GM19395 (cell line): ENCODE measurements around the gene CNPPD1.
"Not testable (repeated sequence)": the region's sequence is repeated elsewhere in the genome, so short reads cannot be mapped to it uniquely, and the experiment has no call there.

Source experiments
- ATAC-seq: cut with Tn5 transposase; IDR thresholded peaks from one replicate; pipeline ENCODE4 v1.9.1; 2021; ENCODE audit warnings: mild to moderate bottlenecking, moderate library complexity; ENCODE audit not compliant: unreplicated experiment

Gene CNPPD1

DNA sequence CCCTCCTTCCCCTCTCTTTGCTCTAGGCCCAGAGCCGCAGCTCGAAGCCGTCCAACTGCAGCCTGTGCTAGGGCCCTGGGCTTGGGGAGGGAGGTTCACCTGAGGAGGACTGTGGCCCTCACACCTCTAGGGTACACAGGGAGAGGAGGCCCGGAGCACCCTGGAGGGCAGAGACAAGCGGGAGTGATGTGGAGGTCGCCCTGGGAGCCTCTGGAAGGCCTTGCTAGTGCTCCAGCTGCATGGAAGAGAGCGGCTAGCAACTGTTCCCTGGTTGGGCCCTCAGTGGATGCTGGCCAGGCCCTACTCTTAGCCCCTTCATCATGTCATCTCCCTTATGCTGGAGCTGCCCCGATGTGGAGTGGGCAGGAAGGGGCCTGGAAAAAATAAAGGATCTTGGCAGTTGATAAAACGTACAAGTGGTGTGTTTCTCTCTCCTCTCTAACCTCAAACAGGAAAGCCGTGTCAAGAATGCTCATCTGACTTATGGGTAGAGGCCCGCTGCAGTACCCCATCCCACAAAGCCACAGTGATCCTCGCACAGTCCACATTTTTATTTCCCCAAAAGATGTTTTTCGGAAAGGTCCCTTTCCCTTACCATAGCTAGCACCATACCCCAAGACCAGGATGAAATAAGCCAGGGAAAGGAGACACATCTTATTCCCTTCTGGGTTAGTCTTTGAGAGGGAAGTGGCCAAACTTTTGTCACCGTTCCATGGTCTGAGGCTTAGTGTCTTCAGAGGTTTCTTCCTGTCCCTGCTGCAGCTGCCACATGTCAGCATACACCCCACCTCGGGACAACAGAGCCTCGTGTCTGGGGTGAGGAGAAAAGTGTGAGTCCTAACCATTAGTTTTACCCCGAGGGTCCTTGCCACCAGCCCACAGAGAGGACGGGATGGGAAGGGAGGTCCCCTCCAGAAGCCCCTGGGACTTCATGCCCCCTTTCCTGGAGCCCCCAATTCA, 32.8 kb upstream of the CNPPD1 start:
- ATAC-seq: no peak

DNA sequence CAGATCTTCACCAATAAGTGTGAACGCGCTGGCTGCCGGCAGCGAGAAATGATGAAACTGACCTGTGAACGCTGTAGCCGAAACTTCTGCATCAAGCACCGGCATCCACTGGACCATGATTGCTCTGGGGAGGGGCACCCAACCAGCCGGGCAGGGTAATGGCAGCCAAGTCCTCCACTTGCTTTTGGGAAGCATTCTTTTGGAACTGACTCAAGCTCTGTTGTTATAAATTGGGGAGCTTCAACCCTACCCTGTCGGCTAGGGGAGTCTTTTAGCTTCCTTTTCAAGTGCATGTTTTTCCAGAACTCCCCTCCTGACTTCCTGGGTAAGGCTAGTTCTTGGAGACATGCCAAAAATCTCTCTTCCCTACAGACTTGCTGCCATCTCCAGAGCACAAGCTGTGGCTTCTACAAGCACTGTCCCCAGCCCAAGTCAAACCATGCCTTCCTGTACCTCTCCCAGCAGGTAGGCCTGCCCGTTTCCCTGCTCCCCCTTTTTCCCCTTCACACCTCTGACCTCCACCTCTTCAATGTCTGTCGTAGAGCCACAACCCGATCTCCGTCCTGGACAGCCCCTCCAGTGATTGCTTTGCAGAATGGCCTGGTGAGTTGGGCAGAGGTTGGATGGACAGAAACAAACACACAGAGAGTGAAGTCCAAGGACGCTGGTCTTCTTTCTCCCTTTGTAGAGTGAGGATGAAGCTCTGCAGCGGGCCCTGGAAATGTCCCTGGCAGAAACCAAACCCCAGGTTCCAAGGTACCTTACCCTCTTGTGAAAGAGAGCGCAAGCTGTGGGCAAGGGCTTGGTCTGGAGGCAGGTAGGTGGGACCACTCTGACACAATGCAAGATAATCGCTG, 31.4 kb upstream of the CNPPD1 start:
- no peak for ATAC-seq

DNA sequence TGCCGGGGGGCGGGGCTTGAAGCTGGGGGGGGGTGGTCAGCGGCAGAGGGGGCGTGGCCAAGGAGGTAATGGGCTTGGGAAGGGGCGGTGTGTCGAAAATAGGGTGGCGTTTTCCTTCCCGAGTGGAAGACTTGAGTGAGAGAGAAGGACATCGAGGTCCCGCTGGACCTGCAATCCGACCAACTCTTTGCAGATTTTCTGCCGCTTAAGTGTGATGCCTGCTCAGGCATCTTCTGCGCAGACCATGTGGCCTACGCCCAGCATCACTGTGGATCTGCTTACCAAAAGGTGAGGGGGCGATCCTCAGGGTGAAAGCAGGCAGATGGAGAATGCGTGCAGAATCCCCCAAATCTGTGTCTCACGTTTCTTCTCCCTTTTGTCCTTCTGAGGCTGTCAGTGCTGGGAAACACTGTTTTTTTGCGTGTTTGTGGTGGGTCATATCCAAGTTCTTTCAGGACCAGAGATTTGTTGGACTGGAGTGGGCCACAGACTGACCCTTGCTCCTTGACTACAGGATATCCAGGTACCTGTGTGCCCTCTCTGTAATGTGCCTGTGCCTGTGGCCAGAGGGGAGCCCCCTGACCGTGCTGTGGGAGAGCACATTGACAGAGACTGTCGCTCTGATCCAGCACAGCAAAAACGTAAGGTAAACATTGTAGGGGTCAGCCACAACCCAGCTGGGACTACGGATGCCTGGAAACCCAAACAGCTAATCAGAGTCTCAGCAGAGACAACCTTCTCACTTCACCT, 30.6 kb upstream of the CNPPD1 start:
- no peak for ATAC-seq

DNA sequence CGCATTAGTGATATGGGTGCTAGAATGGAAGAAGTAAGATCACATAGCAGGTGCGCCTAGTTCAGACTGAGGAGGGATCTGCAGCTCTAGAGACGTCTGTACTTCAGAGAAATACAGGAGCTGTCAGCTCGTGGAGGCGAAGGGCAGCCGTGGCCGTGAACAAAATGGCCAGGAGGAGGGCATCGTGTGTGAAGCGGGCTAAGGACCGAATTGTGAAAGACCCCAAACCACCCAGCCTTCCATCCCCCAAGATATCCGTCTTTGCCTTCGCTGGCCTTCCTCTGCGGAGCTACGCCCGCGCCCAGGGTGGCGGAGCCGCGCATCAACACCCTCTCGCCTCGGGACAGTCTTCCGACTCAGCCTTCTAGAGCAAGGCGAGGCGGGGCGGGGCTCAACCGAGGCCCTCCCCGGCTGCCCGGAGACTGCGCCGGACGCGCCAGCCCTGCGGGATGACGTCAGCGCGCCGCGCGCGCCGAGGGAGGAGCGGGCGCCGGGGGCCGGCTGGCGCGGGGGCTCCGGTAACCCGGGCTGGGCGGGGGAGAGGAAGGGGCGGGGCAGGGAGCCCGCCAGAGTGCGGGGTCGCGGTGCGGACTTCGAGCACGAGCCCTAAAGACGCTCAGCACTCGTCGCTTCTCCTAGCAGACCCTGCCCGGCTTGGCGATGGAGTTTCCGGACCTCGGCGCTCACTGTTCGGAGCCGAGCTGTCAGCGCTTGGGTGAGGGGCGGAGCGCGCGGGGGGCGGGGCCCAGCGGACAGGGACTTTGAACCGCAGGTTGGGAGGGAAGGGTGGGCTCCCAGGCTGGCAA, 29.8 kb upstream of the CNPPD1 start, which contains the start of gene ZFAND2B:
TSS of gene ZFAND2B (plus strand) at position 455 of the 806 bp plus-strand sequence. CDS start at position 661, 206 bp downstream.
- ATAC-seq: peak; percentile 95

DNA sequence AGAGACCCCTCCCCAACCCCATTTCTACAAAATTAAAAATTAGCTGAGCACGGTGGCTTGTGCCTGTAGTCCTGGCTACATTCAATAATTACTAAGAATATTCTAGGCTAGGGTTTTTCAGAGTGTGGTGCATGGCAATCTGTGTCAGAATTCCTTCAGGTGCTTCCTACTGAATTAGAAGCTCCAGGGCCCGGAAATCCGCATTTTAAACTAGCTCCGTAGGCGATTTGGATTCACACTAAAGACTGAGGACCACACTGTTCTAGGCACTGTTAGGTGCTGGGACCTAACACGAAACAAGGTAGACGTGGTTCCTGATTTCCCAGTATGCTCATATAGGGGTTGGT, 29.2 kb upstream of the CNPPD1 start:
- no peak for ATAC-seq

DNA sequence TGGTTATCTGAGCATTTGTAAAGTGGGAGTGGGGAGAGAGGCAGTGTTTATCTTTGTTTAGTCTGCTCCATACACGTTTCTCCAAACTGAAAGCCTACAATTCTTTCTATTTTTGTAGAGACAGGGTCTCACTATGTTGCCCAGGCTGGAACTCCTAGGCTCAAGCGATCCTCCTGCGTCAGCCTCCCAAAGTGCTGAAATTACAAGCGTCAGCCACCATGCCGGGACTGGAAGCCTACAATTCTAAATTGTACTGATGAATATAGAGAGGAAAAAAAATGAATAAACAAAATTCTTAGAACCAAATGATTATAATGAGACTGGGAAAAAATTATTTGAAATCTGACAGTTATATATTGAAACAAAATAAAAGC, 28.4 kb upstream of the CNPPD1 start:
- no peak for ATAC-seq

DNA sequence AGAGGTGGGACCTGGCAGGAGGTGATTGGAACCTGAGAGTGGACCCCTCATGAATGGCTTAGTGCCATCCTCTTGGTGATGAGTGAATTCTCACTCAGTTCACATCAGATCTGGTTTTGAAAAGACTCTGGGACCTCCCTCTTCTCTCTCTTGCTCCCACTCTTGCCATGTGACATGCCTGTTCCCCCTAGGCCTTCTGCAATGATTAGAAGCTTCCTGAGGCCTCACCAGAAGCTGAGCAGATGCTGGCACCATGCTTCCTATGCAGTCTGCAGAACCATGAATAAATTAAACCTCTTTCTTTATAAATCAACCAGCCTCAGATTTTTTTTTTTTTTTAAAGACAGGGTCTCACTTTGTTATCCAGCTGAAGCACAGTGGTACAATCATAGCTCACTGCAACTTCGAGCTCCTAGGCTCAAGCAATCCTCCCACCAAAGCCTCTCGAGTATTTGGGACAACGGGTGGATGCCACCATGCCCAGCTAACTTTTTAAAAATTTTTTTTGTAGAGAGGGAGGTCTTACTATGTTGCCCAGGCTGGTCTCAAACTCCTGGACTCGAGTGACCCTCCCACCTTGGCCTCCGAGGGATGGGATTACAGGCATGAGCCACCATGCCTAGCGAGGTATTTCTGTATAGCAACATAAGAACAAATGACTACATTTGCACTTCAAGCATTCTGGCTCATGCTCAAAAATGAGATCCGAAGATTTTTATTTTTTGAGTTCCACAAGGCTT, 27.9 kb upstream of the CNPPD1 start:
- no peak for ATAC-seq

DNA sequence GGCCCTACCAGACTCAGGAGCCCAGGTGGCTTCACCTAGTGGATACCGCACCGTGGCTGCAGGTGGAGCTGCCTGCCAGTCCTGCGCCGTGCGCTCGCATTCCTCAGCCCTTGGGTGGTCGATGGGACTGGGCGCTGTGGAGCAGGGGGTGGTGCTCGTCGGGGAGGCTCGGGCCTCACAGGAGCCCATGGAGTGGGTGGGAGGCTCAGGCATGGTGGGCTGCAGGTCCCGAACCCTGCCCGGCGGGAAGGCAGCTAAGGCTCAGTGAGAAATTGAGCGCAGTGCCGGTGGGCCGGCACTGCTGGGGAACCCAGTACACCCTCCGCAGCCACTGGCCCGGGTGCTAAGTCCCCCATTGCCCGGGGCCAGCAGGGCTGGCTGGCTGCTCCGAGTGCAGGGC, 24.6 kb upstream of the CNPPD1 start:
- ATAC-seq: not testable (repeated sequence)

DNA sequence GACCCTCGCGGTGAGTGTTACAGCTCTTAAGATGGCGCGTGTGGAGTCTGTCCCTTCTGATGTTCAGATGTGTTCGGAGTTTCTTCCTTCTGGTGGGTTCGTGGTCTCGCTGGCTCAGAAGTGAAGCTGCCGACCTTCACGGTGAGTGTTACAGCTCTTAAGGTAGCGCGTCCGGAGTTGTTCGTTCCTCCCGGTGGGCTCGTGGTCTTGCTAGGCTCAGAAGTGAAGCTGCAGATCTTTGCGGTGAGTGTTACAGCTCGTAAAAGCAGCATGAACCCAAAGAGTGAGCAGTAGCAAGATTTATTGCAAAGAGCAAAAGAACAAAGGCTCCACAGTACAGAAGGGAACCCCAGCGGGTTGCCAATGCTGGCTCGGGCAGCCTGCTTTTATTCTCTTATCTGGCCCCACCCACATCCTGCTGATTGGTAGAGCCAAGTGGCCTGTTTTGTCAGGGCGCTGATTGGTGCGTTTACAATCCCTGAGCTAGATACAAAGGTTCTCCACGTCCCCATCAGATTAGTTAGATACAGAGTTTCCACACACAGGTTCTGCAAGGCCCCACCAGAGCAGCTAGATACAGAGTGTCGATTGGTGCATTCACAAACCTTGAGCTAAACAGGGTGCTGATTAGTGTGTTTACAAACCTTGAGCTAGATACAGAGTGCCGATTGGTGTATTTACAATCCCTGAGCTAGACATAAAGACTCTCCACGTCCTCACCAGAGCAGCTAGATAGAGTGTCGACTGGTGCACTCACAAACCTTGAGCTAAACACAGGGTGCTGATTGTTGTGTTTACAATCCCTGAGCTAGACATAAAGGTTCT, 24.0 kb upstream of the CNPPD1 start:
- not testable (repeated sequence) for ATAC-seq

DNA sequence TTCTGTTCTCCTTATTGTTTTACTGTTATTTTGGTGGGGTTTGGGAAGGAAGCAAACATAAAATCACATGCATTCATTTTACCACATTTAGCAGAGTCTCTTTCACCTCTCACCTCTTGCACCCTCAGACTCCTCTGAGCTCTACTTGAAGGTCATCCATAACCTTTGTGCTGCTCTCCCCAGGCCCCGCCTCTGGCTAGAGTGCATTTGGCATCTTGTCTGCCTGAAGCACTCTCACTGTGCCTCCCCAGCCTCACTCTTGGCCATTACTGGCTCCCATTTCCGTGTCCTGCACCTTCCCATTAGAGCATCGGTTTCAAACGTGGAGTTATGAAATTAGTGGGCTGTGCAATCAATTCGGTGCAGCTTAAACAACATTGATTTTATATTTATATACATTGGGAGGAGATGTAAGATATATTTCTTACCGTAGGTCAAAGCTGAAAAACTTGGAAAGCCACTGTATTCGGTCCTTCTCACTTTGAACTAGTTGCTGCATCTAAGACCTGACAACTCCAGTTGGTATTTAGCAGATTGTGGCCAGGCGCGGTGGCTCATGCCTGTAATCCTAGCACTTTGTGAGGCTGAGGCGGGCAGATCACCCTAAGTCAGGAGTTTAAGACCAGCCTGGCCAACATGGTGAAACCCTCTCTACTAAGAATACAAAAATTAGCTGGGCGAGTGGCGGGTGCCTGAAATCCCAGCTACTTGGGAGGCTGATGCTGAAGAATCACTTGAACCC, 22.9 kb upstream of the CNPPD1 start:
- no peak for ATAC-seq

DNA sequence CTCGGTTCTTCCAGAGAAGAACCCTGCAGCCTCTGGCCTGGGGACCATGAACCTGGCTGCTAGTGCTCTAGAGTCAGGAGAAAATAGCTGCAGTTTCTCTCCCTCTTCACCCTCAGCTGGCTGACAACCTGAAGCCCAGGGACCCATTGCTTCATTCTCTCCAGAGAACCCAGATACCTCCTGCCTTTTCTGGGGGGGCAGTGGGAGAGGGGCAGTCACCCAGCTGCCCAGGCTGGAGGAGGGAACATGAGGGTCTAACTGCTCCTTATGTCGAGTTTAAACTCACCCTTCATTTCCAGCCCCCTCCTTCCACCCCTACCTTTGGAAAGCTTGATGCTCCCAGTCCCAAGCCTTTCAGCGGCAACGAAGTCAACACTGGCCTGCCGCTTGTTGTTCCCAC, 22.2 kb upstream of the CNPPD1 start:
- no peak for ATAC-seq

DNA sequence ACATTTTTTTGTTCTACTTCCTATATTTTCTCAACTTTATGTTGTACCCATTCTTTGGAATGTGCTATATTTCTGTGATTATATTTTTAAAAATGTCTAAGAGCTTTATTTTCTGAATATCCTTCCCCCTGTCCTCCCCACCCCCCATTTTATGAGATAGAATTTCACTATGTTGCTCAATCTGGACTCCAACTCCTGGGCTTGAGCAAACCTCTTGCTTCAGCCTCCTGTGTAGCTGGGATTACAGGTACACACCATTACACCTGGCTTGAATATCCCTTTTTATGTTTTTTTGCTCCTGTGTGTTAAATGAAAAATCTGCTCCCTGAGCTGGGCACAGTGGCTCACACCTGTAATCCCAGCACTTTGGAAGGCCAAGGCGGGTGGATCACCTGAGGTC, 20.7 kb upstream of the CNPPD1 start:
- no peak for ATAC-seq

DNA sequence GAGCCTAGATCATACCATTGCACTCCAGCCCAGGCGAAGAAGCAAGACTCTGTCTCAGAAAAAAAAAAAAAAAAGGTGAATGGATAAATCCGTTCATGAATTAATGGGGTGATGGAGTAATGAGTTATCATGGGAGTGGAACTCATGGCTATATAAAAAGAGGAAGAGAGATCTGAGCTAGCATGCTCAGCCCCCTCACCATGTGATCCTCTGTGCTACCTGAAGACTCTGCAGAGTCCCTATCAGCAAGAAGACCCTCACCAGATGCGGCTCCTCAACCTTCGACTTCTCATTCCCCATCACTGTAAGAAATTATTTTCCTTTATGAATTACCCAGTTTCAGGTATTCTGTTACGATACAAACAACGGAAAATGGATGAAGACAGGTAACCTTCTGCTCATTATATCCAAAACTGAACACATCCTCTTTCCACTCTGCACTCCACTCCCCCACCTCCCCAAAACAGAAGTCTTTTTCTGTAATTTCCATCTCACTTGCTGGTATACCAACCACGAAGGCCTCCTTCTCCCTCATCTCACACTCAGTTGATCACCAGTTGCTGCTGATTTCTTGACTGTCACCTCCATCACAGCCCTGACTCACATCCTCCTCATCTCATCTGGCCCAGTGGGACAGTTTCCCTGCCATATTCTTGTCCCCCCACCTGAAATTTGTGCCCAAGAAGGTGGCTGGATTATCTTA, 10.2 kb upstream of the CNPPD1 start:
- peak; percentile 58 for ATAC-seq

DNA sequence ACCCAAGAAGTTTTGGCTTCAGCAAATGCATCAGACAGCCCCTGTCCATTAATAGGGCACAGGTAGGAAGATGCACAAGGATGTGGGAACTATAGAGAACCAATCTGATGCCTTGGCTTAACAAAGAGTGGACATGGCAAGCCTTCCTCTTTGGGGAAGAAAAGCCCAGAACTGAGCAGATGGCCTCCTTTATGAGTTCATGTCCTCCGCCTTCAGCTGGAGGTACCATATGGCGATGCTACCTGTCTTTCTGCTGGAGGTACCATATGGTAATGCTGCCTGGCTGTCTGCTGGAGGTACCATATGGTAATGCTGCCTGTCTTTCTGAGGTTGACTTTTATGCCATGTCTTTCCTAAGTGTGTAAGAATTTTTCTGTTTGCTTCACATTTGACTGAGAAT, 7.4 kb upstream of the CNPPD1 start:
- ATAC-seq: no peak

DNA sequence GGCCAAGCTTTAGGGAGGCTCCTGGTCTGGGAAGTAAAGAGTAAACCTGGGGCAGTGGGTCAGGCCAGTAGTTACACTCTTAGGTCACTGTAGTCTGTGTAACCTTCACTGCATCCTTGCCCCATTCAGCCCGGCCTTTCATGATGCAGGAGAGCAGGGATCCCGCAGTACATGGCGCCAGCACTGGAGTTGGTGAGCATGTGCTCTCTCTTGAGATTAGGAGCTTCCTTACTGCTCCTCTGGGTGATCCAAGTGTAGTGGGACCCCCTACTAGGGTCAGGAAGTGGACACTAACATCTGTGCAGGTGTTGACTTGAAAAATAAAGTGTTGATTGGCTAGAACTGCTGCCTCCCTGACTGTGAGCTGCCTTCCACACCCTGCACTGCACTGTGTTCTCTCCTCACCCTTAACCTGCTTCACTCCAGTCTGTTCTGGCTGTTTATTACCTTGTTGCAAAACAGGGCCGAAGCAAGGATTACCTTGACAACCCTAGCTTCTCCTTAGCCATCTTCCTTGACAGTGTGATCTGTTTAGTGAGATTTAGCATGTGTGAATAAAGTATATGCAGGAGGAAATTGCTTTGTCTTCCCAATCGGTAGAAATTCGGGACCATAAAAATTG, 6.5 kb upstream of the CNPPD1 start:
- no peak for ATAC-seq

DNA sequence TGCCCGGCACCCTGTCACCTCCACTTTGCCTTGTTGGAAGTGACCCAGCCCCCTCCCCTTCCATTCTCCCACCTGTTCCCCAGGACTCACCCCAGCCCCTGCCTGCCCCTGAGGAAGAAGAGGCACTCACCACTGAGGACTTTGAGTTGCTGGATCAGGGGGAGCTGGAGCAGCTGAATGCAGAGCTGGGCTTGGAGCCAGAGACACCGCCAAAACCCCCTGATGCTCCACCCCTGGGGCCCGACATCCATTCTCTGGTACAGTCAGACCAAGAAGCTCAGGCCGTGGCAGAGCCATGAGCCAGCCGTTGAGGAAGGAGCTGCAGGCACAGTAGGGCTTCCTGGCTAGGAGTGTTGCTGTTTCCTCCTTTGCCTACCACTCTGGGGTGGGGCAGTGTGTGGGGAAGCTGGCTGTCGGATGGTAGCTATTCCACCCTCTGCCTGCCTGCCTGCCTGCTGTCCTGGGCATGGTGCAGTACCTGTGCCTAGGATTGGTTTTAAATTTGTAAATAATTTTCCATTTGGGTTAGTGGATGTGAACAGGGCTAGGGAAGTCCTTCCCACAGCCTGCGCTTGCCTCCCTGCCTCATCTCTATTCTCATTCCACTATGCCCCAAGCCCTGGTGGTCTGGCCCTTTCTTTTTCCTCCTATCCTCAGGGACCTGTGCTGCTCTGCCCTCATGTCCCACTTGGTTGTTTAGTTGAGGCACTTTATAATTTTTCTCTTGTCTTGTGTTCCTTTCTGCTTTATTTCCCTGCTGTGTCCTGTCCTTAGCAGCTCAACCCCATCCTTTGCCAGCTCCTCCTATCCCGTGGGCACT, 5.8 kb upstream of the CNPPD1 start:
- no peak for ATAC-seq
